HPDE6-E6E7 (cell line): ENCODE data around the gene ZNF544.
"Not testable (repeated sequence)": the region's sequence is repeated elsewhere in the genome, so short reads cannot be mapped to it uniquely, and the experiment has no call there.

ENCODE experiments used
- DNase-seq: peaks from one replicate; pipeline ENCODE4 v3.0.0; 2011; ENCODE audit warnings: missing footprints; ENCODE audit errors: extremely low spot score

The ZNF544 gene

DNA sequence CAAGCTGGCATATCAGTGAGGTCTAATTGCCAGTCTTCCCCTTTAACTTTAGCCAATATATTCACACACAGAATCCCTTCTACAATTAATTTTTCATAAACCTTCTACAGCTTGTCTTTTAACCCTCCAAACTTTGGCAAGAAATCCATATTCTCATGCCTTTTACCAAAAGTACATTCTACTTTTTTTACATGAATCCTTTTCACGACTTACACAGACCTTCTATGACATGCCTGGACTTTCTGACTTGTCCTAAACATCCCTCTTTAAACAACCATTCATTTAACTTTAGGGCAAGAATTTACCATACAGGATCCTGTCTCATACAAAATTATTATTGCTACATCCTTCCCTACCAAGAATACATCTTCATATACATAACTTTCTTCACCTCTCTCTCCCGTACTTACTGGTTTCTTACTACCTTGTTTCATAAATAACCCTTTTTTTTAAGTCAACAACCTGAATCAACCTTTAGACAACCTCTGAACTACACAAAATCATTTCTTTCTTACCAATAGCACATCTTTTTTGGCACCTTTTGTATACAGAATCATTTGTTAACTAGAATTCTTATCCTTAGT, 23.5 kb downstream of the ZNF544 start:
- DNase-seq, result no peak

DNA sequence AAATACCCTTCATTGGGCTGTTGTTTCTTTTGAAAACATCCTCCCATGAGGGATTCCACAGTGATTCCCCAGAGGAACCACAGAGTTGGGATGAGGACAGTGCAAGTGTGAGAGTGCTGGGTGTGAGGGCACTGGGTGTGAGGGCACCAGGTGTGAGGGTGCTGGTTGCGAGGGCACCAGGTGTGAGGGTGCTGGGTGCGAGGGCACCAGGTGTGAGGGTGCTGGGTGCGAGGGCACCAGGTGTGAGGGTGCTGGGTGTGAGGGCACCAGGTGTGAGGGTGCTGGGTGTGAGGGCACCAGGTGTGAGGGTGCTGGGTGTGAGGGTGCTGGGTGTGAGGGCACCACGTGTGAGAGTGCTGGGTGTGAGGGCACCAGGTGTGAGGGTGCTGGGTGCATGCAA, 29.5 kb downstream of the ZNF544 start:
- DNase-seq, result not testable (repeated sequence)

DNA sequence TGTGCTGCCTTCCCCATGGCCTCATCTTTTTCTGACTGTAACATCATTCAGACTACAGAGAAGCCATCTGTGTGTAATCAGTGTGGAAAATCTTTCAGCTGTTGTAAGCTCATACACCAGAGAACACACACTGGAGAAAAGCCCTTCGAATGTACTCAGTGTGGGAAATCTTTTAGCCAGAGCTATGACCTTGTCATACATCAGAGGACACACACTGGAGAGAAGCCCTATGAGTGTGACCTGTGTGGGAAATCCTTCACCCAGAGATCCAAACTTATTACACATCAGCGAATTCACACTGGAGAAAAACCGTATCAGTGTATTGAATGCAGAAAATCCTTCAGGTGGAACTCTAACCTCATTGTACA, 32.9 kb downstream of the ZNF544 start:
- DNase-seq, result no peak

DNA sequence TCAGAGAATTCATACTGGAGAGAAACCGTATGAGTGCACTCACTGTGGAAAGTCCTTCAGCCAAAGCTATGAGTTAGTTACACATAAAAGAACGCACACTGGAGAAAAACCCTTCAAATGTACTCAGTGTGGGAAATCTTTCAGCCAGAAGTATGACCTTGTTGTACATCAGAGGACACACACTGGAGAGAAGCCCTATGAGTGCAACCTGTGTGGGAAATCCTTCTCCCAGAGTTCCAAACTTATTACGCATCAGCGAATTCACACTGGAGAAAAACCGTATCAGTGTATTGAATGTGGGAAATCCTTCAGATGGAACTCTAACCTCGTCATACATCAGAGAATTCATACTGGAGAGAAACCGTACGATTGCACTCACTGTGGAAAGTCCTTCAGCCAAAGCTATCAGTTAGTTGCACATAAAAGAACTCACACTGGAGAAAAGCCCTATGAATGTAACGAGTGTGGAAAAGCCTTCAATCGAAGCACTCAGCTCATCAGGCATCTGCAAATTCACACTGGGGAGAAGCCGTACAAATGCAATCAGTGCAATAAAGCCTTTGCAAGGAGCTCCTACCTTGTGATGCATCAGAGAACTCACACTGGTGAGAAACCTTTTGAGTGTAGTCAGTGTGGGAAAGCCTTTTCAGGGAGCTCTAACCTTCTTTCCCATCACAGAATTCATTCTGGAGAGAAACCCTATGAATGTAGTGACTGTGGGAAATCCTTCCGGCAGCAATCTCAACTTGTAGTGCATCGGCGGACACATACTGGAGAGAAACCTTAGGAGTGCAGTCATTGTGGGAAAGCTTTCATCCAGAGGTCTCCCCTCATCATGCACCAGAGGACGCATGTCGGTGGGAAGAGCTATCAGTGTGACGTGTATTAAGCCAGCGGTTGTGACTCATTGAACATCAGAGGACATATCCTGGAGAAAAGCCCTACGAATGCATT, 33.5 kb downstream of the ZNF544 start:
- no peak for DNase-seq

DNA sequence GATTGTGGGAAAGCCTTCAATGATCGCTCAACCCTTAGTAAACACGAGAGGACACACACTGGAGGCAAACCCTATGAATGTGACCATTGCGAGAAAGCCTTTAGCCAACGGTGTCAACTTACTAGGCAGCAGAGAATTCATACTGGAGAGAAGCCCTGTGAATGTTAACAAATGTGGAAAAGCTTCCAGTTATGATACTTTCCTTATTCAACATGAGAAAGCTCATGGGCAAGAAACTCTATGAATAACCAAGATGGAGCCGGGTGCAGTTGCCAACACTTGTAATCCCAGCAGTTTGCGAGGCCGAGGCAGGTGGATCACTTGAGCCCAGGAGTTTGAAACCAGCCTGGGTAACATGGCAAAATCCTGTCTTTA, 34.2 kb downstream of the ZNF544 start:
- no peak for DNase-seq

DNA sequence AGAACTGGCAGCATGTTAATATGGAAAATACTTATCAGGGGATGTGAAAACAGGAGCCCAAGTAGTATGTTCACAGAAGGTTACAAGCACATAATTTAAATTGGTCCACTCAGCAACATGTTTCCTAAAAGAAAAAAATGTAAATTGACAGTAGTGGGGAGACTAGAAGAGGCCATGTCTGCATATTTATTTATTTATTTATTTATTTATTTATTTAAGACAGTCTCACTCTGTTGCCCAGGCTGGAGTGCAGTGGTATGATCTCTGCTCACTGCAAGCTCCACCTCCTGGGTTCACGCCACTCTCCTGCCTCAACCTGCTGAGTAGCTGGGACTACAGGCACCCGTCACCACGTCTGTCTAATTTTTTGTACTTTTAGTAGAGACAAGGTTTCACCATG, 36.4 kb downstream of the ZNF544 start:
- no peak for DNase-seq

DNA sequence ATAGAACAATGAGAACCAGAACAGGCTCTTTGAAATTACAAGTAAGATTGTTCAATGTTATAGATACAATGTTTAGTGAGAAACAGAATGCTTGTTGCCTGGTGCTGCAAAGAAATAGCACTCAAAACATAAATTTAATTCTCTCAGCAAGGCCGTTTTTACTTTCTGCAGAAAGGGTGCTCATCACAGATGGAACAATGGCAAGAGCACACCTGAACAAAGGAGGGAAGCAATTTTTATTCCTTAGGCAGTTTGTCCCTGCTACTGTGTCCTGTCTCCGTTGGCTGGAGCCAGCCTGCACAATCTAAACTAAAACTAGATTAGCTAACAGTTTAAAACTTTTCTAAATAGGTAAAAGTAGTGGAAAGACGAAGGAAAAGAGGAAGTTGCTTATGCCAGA, 39.6 kb downstream of the ZNF544 start:
- DNase-seq, result no peak

DNA sequence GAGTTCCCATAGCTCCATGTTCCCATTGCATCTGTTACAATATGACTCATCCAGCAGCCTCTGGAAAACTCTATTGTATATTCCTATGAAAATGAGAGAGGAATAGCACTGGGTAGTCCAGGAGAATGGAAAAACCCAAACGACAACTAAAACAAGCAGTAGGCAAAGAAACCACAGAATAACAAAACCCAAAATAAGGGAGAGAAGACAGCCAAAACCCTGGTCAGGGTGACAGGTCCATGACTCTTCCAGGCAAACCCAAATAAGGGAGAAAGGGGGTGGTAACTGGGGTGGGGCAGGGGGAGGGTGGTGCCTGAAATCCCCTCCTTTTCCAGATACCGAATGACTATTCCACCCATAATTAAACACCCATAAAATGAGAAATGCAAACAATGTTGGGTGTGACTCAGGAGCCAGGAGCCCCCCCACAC, 46.1 kb downstream of the ZNF544 start:
- no peak for DNase-seq

DNA sequence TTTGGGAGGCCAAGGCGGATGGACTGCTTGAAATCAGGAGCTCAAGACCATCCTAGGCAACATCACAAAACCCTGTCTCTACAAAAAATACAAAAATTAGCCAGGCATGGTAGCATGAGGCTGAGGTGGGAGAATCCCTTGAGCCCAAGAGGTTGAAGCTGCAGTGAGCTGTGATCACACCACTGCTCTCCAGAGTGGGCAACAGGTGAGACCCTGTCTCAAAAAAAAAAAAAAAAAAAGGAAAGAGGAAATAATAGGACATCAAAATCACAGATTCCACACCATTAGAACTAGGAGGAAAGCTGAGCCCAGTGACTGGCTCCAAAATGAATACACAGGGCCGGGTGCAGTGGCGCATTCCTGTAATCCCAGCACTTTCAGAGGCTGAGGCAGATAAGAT, 46.9 kb downstream of the ZNF544 start:
- DNase-seq, result no peak

DNA sequence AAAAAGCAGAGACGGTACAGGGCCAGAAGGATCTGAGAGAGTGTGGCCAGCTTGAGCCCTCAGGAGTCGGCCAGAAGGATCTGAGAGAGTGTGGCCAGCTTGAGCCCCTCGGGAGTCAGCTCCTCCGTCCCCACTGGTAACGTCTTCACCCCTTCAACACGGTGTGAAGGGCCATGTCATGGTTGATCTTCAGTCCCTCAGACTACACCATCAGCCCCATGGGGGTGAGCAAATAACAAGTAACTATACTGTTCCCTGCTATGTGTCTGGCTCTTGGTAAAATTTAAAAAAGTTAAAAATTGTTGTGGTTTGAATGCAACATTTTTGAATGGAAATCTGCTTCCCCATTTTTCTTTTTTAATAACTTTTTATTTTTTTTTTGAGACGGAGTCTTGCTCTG, 48.5 kb downstream of the ZNF544 start:
- DNase-seq, result no peak

DNA sequence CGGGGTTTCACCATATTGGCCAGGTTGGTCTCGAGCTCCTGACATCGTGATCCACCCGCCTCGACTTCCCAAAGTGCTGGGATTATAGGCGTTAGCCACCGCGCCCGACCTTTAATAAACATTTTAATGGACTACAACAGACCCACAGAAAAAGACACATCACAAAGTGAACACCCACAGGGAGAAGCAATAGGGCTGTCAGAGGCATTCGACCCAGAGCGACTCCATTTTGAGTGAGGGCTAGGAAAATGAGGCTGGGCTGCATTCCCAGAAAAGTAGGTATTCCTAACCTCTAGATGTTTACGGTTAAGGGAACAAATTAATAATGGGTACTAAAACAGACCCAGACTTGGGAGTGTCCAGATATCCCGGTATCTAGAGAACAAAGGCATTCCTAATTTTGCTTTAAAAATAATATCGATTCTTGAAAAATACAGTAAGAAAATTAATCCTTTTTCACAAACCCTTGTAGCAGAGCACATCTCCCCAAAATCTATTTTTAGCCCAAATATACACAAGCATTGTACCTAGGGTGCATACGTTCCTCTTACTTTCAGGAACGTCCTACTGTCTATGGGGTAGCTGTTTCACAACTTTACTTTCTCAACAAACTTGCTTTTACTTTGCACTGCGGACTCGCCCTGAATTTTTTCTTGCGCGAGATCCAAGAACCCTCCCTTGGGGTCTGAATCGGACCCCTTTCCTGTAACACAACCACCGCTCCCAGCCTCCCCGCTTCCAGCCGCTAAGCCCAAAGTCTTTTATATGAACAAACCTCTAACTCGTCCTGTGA, 49.2 kb downstream of the ZNF544 start:
- DNase-seq, result no peak

DNA sequence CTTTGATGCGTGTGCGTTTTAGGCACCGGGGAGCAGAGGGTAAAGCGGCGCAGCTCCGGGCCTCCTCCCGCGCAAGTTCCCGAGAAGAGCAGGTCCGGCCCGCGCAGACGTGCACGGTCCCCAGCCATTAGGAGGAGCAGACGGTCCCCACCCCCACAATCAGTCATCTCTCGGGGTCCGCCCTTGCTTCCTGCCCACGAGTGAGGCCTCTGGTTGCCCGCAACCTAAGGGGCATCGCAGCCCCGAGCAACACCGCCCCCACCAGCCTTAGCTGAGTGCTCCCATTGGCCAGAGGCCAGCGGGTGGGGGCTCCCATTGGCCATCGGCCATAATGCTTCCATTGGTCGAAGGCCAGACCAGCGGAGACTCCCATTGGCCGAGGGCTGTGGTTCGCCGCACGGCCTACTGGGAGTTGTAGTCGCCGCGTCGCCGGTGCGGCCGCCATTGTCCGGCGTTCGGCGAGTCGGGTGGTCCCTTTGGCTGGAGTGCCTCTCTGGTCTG, 49.9 kb downstream of the ZNF544 start, which contains the start of gene ZNF8:
Gene ZNF8 (plus strand): TSS at position 415 of the 501 bp plus-strand sequence. CDS start 127 bp downstream, outside the sequence.
- peak; percentile 100 for DNase-seq

DNA sequence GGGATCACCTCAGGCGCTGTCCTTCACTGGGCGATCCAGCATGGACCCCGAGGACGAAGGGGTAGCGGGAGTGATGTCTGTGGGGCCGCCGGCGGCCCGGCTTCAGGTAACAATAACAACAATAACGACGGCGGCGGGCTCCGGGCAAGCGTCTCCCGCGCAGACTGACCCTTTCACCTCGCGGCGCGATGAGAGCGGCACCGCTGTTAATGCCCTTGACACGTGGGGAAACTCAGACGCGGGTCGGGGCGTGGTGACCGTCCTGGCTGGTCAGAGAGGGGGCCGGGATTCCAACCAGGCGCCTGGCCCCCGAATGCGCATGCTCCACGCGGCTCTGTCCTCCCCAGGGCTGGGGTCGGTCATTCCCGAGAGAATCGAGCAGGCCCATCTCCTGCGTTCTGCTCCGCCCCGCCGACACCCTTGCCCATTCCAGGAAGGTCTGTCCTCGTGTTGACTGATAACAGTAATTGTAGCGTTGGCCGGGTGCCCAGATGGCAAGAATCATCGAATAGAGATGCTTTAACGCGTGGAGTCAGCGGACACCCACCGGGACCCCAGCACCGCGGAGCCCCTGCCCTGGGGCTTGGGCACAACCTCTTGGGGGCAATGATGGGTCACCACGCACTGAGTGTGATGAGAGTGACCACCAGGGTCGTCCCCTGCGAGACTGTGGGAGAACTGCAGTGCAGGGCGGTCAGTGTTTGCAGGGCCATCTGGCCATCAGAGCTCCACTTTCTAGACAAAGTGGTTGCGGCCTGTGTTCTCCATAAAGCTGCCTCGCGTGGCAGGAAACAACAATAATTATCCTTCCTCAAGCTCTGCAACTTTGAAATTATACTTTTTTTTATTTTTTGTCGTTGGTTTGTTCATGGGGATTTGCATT, 50.6 kb downstream of the ZNF544 start:
- peak; percentile 47 for DNase-seq

DNA sequence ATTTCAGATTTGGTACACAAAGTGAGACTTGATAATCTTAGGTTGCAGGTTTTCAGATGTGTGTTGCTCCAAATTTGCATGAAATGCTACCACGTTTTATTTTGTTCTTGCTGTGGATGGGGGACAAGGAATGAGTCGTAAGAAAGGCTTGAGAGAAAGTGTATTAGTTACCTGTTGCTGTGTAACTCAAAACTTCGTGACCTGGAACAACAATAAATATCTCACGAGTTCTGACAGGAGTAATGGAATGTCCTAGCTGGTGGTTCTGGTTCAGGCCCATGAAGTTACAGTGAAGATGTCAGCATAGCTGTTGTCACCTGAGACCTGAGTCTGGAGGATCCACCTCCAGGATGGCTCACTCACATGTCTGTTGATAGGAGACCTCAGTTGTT, 51.2 kb downstream of the ZNF544 start:
- no peak for DNase-seq

DNA sequence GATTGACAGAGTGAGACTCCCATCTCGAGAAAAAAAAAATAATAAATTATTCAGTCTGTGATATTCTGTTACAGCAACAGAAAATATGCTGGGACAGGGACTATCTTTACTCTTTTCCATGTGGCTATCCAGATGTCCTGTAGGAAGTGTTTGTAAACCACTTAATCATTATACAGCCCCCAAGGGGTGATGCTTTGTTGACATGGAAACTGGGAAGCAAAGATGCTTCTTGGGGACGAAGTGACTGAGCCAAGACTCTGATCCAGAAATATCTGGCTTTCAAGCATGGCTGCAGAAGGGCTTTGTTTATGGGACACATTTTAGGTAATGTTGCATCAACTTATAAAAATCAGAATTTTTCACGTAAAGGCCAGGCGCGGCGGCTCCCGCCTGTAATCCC, 55.5 kb downstream of the ZNF544 start:
- DNase-seq, result no peak

DNA sequence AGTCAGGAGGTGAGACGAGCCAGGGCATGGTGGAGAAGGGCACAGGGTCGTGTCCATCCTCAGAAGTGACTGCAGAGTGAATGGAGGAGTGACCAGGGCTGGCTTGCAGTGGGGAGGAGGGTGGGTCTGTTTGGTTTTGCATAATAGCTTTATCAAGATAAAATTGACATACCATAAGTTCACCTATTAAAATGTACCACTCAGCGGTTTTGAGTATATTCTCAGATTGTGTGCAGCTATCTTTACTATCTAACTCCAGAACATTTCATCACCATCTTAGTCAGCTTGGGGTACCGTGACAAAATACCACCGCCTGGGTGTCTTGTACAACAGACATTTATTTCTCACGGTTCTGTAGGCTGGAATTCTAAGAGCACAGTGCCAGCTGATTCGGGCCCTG, 63.2 kb downstream of the ZNF544 start:
- DNase-seq, result no peak

DNA sequence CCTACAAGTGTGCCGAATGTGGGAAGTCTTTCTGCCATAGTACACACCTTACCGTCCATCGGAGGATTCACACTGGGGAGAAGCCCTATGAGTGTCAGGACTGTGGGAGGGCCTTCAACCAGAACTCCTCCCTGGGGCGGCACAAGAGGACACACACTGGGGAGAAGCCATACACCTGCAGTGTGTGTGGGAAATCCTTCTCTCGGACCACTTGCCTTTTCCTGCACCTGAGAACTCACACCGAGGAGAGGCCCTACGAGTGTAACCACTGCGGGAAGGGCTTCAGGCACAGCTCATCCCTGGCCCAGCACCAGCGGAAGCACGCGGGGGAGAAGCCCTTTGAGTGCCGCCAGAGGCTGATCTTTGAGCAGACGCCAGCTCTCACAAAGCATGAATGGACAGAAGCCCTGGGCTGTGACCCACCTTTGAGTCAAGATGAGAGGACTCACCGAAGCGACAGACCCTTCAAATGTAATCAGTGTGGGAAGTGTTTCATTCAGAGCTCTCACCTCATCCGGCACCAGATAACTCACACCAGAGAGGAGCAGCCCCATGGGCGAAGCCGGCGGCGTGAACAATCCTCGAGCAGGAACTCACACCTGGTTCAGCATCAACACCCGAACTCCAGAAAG, 66.1 kb downstream of the ZNF544 start:
- DNase-seq, result no peak

DNA sequence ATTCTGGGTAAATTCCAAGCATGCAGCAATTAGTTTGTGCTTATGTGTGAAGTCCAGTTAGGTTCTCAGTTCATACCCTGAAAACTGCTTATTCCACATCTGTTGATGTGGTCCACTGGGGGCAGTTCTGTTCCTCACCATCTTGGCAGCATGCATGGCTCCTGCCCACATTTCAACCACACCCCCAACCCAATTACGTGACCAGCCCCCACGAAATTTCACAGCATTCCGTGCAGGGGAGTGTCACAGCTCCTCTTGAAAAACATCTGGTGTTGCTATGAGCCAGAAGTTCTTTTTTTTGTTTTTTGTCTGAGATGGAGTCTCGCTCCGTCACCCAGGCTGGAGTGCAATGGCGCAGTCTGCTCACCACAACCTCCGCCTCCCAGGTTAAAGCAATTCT, 67.4 kb downstream of the ZNF544 start:
- DNase-seq, result no peak

DNA sequence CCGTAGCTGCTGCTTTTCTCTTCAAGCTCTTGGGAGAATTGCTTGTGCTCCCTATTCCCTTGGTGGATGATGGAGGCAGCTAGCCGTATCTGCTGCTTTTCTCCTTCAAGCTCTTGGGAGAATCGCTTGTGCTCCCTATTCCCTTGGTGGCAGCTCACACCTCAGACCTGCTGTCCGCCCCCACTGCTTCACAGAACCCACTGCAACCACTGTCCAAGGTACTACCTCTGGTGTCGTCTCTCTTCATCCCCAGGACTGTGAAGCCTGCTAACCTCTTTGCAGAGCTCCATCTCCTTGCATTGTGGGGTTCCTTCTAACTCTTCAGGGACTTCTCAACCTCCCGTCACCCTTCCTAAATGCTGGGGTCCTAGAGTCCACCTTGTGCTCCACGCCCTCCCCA, 71.9 kb downstream of the ZNF544 start:
- DNase-seq, result no peak

DNA sequence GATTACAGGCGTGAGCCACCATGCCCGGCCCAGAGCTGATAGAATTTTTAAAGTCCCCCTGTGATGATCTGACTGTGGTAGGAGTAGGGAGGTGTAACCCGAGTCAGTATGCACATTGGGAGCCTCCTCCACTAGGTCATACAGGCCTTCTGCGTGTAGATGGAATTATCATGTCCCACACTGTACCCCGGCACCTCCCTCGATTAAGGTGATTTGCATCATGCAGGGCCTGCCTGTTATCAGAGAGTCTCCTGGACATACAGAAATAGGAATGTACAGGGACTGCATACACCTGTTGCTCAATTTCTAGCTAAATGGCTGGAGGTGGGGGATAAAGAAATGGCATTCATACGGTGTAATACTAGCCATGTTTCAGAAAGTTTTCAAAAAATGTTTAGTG, 75.5 kb downstream of the ZNF544 start:
- no peak for DNase-seq

DNA sequence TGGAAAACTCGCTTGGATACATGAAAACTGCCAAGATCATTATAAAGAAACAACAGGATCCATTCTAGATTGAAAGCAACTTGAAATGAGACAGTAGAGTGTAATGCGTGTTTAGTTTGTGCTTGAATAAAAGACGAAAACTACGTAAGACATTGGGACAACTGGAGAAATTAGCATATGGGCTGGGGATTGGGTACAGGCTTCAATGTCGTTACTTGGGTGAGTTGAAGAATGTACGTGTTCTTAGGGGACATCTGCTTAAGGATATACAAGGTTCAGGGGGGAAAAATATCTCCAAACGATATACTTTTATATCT, 76.0 kb downstream of the ZNF544 start:
- DNase-seq, result no peak
